Activated gamma-delta T cell treated with anti-CD3 and anti-CD28 coated beads, Interleukin-2, amount 50 U/mL, for 16 hours (primary cell): ENCODE measurements around the gene ZFYVE9.
A peak's percentile ranks its signal among the peaks of the same experiment; 100 is the strongest.
"Not testable (repeated sequence)": the region's sequence is repeated elsewhere in the genome, so short reads cannot be mapped to it uniquely, and the experiment has no call there.

Experiments
- DNase-seq: peaks from one replicate; pipeline ENCODE4 v3.0.0-alpha.2; 2020; ENCODE audit warnings: low read depth

The ZFYVE9 gene

GRCh38 chr1:52368383-52369172 is 226.7 kb downstream of the ZFYVE9 start:
- peak; percentile 24 for DNase-seq

GRCh38 chr1:52369851-52370250 is 228.0 kb downstream of the ZFYVE9 start:
- DNase-seq: not testable (repeated sequence)

- no peak for DNase-seq
Observed at GRCh38 chr1:52385376-52385775, 243.5 kb downstream of the ZFYVE9 start.

GRCh38 chr1:52386458-52386857 is 244.6 kb downstream of the ZFYVE9 start:
- DNase-seq: no peak

GRCh38 chr1:52393174-52393573 is 251.3 kb downstream of the ZFYVE9 start:
- no peak for DNase-seq
